Smooth muscle cell (in vitro differentiated cells): ENCODE results near the gene PIGQ. TPM values are rescaled to one million over a fixed set of nuclear protein-coding genes. Genes with fewer than 3 reads are reported as not detected.

Experiments used
- DNase-seq: peaks from one replicate; lab custom pipeline; 2025; ENCODE audit not compliant: unreplicated experiment; lab: John Stamatoyannopoulos, UW
- H2AFZ ChIP-seq: fragments of 200-600 bp; sonication (generic); 2 replicates; pipeline ENCODE4 v1.6.0; 2016; ENCODE audit warnings: antibody characterized with exemption, low read depth, mild to moderate bottlenecking
- H3F3A ChIP-seq: fragments of 200-600 bp; sonication (generic); 2 replicates; pipeline ENCODE4 v1.6.0; 2017; ENCODE audit warnings: antibody characterized with exemption, low read depth
- H3K27ac ChIP-seq: fragments of 200-600 bp; sonication (generic); 2 replicates; pipeline ENCODE4 v1.5.1; 2016; ENCODE audit warnings: low read depth, mild to moderate bottlenecking
- H3K27me3 ChIP-seq: fragments of 200-600 bp; sonication (generic); 2 replicates; pipeline ENCODE4 v1.6.1; 2016; ENCODE audit warnings: low read depth, mild to moderate bottlenecking
- H3K36me3 ChIP-seq: fragments of 200-600 bp; sonication (generic); 2 replicates; pipeline ENCODE4 v1.5.1; 2016; ENCODE audit warnings: low read depth
- H3K4me1 ChIP-seq: fragments of 200-600 bp; sonication (generic); 2 replicates; pipeline ENCODE4 v1.5.1; 2016; ENCODE audit warnings: low read depth
- H3K4me2 ChIP-seq: fragments of 200-600 bp; sonication (generic); 2 replicates; pipeline ENCODE4 v1.6.0; 2016; ENCODE audit warnings: mild to moderate bottlenecking
- H3K4me3 ChIP-seq: fragments of 200-600 bp; sonication (generic); 2 replicates; pipeline ENCODE4 v1.5.1; 2016; ENCODE audit warnings: mild to moderate bottlenecking
- H3K79me2 ChIP-seq: fragments of 200-600 bp; sonication (generic); 2 replicates; pipeline ENCODE4 v1.6.0; 2016; ENCODE audit warnings: low read depth, mild to moderate bottlenecking
- H3K9ac ChIP-seq: fragments of 200-600 bp; sonication (generic); 2 replicates; pipeline ENCODE4 v1.6.0; 2016; ENCODE audit warnings: low read depth
- H3K9me3 ChIP-seq: fragments of 200-600 bp; sonication (generic); replicated peaks from 2 replicates; pipeline ENCODE4 v1.5.1; 2016; ENCODE audit warnings: low read depth
- H4K20me1 ChIP-seq: fragments of 200-600 bp; sonication (generic); 2 replicates; pipeline ENCODE4 v1.6.0; 2016; ENCODE audit warnings: low read depth
- CTCF ChIP-seq: fragments of 200-600 bp; sonication (generic); IDR thresholded peaks from 2 replicates; pipeline ENCODE4 v1.5.1; 2017; ENCODE audit warnings: borderline replicate concordance, mild to moderate bottlenecking, antibody characterized with exemption; ENCODE audit not compliant: insufficient read depth, poor library complexity, severe bottlenecking
- WGBS: methylation state at CpG from one replicate; pipeline ENCODE4 v1.1.7; 2016; ENCODE audit warnings: low lambda C conversion rate; 5-methylcytosine and 5-hydroxymethylcytosine counted together
- polyA plus RNA-seq: library from polyadenylated mRNA; unstranded; fragments of >200 nt; fragmentation: Nextera tagmentation; extraction: Ambion mirVana; gene quantifications from 2 replicates; pipeline ENCODE4 v1.2.1, GENCODE V29; 2016
- total RNA-seq: library from RNA; depleted of rRNA; stranded (reverse); fragments of >200 nt; gene quantifications from 2 replicates; pipeline ENCODE4 v1.2.3, GENCODE V29; 2014

Gene PIGQ
- 21.0 and 30.1 TPM in 2 replicates for total RNA-seq
- 45.7 and 51.0 TPM in 2 replicates for polyA plus RNA-seq

GRCh38 chr16:569445-570254 is at the start of gene PIGQ:
PIGQ (plus strand) TSS chr16:569968; CDS start chr16:574075, 4,107 bp downstream.
- Histone ChIP-seq H3K27ac (peak within 1 kb of the TSS; percentile 52), H3F3A (no peaks in the 10 kb centered on the region), H3K9ac (peak within 1 kb of the TSS; percentile 90), H4K20me1 (peaks cover 18% of the 10 kb centered on the region), H3K4me1 (peaks cover 19% of the 10 kb centered on the region), H3K4me2 (peak within 1 kb of the TSS; percentile 99), H3K27me3 (no peaks in the 10 kb centered on the region), H2AFZ (peak within 1 kb of the TSS; percentile 85), H3K79me2 (peaks cover 13% of the 10 kb centered on the region), H3K9me3 (no peaks in the 10 kb centered on the region), H3K4me3 (peak within 1 kb of the TSS; percentile 97), H3K36me3 (no peaks in the 10 kb centered on the region)
- peak; percentile 47 for DNase-seq
- TF ChIP-seq CTCF, result no peak
- WGBS, result 6% methylated on average over 22 of the region's 87 CpGs

GRCh38 chr16:520847-521246 is 48.9 kb upstream of the PIGQ start:
- Histone ChIP-seq H3K36me3 (no peaks in the 10 kb centered on the region), H4K20me1 (peaks cover 25% of the 10 kb centered on the region), H3K79me2 (peaks cover 3% of the 10 kb centered on the region), H3K27ac (no peak overlapping the region), H3K9ac (no peak overlapping the region), H3K27me3 (no peaks in the 10 kb centered on the region), H3K4me3 (no peak overlapping the region), H3K9me3 (no peaks in the 10 kb centered on the region), H3K4me1 (peaks cover 6% of the 10 kb centered on the region), H3F3A (peaks cover 3% of the 10 kb centered on the region), H2AFZ (no peak overlapping the region), H3K4me2 (no peak overlapping the region)
- 95% methylated on average over 13 of the region's 13 CpGs for WGBS
- DNase-seq, result no peak
- TF ChIP-seq CTCF, result no peak

GRCh38 chr16:521381-522210 is 48.2 kb upstream of the PIGQ start:
- Histone ChIP-seq H3K36me3 (no peaks in the 10 kb centered on the region), H2AFZ (no peak overlapping the region), H3K27me3 (no peaks in the 10 kb centered on the region), H3K9me3 (no peaks in the 10 kb centered on the region), H4K20me1 (peaks cover 30% of the 10 kb centered on the region), H3K4me1 (peaks cover 14% of the 10 kb centered on the region), H3K4me2 (no peak overlapping the region), H3K4me3 (no peak overlapping the region), H3K9ac (no peak overlapping the region), H3F3A (peaks cover 3% of the 10 kb centered on the region), H3K79me2 (peaks cover 3% of the 10 kb centered on the region), H3K27ac (no peak overlapping the region)
- no peak for DNase-seq
- 86% methylated on average over 34 of the region's 34 CpGs for WGBS
- TF ChIP-seq CTCF, result peak; percentile 9
